GM19239 (cell line): ENCODE measurements around the gene SLC7A5.

Experiments used
- DNase-seq: peaks from one replicate; pipeline ENCODE4 v3.0.0; 2011; ENCODE audit warnings: low spot score; ENCODE audit not compliant: insufficient read length
- FAIRE-seq: peaks from 2 replicates; lab custom pipeline; 2011; peaks lifted over from hg19 to GRCh38; lab: Jason Lieb, UNC

SLC7A5 gene

DNA sequence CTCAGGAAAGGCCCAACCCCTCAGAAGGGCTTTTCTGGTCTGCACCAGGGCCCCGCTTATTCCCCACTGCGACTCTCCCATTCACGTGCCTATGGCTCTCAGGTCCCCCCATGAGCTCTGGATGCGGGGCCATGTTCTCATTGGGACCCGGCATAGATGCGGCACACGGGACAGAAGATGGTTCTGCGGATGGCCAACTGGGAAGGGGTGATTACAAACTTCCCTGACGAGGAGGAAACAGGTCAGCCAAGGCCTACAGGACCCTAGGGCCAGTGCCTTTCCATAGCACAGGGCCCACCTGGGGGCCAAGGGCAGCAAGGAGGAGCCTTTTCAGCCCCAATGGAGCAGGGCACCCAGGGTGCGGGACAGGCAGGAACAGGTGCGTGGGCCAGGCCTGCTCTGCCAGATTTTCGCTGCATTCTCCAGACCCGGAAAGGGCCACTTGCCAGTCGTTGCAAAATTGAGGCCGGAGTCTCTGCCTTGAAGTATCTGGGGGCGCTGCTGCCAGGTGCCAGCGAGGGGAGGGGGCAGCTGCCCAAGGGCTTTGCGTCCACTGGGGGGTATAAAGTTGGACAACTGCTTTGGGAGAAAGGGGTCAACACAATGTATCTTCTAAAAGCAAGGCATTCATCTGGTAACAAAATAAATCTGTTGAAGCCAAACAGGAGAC is 20.5 kb downstream of the SLC7A5 start:
- no peak for FAIRE-seq
- no peak for DNase-seq

DNA sequence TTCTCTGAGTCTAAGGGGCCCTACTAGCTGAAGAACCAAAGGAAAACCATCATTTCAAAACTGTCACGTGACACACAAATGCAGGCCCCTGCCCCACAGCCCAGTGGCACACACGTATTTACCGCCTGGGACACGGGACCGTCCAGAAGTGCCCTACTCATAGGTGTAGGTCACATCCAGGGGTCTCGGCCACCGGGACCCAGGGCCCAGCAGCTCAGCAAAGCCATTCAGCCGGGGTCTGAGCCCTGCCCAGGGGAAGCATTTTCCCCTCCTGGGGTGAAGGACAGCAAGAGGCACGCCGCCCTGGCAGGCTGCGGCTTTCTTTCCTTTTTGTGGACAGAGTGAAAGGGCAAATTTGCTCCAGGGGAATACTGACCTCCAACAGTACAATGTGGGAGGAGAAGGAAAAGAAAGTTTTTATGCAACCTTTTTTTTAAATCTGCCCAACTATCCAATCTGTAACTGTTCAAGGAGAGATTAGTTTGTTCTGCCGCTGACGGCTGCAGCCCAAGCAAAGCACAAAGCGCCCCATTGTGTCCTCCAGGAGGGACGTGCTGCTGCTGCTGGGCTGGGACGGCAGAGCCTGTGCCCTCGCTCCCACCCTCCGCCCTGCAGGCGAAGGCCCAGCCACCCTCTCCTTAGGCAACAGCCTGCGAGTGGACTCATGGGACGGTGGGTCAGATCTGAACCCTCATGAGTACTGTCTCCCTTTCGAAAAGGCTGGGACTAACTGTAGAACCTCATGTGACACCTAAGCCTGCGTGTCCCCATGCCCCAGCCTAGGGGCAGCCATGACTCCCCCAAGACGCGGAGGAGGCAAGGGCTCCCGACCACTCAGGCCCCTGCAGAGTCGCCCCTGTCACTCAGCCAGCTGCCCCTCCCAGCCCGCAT is 21.3 kb downstream of the SLC7A5 start:
- FAIRE-seq, result no peak
- DNase-seq, result no peak

GRCh38 chr16:87847467-87847784 is 21.9 kb downstream of the SLC7A5 start:
- DNase-seq, result no peak
- no peak for FAIRE-seq

DNA sequence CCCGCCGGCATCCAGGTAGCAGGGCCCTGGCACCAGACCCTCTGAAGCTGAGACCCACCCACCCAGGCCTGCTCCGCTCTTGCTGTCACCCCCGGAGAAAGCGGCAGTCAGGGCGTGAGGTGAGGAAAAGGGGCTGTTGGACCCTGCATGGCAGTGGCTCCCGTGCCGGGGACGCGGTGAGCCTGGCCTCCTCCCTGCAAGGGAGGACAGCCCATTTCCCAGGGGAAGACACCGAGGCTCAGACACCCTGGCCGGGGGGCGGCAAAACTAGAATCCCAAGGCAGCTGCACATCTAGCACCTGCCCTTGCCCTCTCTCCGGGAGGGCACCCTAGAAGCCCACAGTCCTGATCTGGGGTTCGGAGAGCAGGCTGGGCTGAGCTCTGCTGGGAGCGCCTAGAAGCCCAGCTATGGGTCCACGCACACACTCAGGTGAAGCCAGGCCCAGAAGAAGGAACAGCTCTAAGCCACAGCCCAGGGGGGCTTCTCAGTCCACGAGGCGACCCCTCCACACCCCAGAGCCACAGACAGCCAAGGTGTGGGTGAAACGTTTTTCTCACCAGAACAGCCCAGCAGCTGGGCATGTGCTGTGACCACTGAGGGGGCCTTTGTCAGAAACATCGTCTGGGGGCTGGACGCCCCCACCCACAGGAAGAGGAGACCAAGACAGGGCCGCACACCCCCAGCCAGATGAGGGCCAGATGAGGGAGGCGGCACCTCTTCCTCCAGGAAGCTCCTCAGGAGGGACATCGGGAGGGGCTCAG is 22.4 kb downstream of the SLC7A5 start:
- no peak for DNase-seq
- FAIRE-seq, result no peak

- FAIRE-seq (no peak), DNase-seq (no peak)
Observed at GRCh38 chr16:87845807-87846619, 23.3 kb downstream of the SLC7A5 start.

- DNase-seq (no peak), FAIRE-seq (no peak)
Observed at GRCh38 chr16:87845213-87845612, 24.1 kb downstream of the SLC7A5 start.

DNA sequence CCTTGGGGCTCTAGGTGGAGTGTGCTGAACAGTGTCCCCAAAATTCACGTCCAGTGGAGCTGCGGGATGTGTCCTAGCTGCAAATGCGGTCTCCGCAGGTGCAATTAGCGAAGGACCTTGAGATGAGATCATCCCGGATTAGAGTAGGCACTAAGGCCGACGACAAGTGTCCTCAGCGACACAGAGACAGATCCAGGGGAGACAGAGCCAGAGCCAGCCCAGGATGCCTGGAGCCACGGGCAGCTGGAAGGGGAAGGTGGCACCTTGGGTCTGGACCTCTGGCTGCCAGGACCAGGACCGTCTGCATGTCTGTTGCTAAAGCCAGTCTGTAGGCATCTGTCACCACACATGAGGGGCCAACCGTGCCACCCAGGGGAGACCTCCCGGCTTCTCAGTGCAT is 24.5 kb downstream of the SLC7A5 start:
- no peak for DNase-seq
- FAIRE-seq, result no peak

DNA sequence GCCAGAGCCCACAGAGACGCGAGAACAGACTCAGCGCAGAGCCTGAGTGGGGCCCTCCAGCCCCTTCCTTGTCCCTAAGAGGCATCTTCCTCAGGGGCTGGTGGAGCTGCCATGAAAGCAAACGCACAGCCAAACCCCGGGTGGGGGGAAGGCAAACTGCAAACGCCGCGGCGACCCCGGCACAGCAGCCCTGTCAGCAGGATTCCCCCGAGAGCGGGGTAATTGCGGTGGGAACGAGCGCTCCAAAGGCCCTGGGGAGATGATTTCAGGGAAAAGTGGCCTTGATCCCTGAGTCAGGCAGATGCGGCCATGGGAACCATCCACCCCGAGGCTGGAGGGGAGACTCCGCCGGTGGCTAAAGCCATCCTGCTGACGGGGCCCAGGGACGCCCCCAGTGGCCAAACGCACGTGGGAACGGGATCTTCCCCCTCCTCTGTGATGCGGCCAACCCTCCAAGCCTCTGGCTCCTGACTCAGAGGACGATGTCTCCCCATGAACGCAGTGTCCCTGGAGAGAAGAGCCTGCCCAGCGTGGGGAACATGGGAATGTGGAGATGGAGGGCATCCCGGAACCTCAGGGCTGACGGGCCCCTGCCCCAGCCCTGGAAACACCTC is 25.1 kb downstream of the SLC7A5 start:
- DNase-seq (no peak), FAIRE-seq (no peak)

DNA sequence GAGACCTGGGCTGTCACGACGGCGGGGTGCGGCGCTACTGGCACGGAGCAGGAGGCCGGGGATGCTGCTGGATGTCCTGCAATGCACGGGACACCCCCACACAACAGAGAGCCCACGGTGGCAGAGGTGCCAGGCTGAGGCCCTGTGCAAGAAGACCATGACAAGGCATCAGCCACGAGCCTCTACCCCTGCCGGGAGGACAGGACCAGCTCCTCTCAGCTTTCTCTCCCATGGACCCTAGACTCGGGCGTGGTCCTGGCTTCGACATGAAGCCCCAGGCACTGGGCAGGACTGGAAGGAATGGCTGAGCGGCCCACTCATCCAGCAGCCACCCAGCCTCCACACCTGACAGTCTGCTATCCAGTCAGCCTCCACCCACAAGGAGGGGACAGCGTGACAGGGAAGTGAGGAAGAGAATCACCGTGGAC is 25.6 kb downstream of the SLC7A5 start:
- no peak for FAIRE-seq
- no peak for DNase-seq

DNA sequence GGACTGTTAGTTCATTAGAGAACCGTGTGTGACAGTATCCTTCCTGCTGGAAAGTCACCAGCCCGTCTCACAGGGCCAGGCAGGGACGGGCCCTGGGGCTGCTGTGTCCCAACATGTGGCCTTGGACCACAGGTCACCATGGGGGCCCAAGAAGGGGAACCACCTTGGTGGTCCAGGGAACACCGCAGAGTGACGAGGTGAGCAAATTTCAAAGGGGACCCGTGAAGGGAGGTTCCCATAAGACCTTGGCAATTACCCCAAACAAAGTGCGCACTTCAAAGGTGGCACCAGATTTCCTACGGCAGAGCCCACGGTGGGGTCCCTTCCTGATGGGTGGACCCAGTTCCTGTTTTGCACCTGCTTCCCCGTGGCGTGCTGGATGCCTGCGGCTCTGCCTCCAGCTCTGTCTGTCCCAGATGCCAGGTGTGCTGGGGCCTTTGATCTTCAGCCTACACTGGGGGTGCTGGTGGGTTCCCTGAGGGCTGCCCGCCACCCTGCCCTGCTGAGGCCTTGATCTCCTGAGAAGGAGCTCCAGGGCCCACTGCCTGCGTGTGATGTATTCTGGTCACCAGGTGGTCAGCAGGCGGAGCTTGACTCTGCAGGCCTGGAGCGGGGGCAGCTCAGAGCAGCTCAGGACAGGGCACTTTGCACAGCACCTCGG is 27.0 kb downstream of the SLC7A5 start:
- DNase-seq, result no peak
- no peak for FAIRE-seq

- no peak for DNase-seq
- FAIRE-seq, result no peak
Observed at GRCh38 chr16:87841340-87842208, 27.7 kb downstream of the SLC7A5 start.

DNA sequence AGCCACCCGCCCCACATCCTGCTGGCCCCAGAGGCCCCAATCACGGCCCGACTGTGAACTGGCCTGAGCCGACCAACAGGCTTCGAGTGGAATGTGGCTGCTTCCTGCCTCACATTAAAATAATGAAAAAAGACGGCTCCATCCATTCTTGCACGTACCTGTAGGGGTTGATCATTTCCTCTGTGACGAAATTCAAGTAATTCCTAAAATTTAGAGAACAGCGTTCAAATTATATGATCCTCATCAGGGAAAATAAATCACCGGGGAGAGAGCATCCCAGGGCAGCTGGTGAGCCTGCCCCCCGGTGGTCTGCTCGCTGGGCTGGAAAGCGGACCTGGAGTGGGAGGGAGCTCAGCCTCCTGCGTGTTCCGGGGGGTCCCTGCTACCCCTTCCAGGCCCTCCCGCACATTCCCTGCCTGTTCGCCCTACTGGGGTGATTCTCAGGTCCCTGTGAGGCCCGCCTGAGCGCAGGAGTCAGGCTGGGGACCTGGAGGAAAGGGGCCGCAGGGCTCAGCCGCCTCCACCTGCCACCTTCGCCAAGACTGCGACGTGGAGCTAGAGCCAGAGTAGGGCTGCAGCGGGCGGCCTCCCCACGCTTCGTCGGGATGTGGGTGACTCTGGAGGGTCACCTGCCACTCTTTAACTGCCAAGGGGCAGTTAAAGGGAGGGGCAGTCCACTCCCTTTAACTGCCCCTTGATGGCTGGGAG is 28.9 kb downstream of the SLC7A5 start:
- FAIRE-seq, result no peak
- no peak for DNase-seq

DNA sequence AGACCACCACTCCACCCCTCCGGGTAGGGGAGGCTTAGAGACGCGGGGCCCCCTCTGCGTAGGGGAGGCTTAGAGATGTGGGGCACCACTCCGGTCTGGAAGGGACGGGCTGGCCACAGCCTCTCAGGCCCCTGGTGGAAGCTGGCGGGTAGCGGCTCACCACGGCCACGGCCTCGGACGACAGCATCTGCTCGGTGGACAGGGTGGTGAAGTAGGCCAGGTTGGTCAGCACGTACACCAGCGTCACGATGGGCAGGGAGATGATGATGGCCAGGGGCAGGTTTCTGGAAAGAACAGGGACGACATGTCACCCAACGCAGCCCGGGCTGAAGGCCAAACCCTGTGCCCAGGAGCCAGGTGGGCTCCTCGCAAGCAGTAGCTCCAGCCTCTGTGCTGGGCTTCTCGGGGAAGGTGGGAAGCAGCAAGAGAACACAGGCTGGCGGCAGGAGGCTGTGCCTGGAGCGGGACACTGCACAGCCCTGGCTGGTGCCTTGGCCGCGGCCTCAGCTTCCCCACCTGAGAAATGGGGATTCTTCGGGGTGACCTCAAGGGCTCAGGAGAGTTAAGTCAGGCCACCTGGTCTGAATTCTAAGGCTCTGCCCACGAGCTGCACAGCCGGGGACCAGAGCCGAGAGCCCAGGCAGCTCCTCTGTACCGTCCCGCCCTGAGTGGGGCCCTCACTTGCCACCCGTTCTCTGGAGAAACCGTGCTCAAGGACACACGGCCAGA is 29.6 kb downstream of the SLC7A5 start:
- FAIRE-seq (no peak), DNase-seq (no peak)

- DNase-seq (no peak), FAIRE-seq (no peak)
Observed at GRCh38 chr16:87838643-87839541, 30.4 kb downstream of the SLC7A5 start.

DNA sequence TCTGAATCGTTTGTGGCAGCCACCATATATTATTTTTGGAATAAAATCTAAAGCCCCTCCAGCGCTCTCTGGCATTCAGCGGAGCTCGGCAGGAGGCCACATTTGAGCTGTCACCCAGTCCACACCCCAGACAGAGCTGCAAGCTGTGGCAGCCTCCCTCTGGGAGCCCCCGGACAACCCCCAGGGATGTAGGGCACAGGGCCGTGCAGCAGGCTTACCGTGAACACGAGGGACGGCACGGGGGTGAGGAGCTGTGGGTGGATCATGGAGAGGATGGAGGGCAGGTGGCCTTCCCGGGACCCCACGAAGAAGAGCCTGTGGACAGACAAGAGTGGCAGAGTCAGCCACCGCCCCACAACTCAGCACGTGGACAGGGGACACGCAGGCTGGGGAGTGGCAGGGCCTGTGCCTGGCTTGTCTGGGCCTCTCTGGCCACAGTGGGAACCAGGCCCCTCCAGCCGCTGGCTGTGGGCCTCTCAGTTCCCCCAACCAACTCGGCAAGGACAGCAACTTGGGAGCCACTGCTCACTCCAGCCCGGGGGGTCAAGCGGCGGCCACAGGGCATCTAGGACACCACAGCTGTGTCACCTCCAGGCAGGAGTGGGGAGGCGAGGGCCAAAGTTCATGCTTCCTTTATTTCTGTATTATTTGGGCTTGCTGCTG is 31.5 kb downstream of the SLC7A5 start:
- FAIRE-seq (no peak), DNase-seq (no peak)
